Esophagus squamous epithelium (tissue), 5 donors: ENCODE data around the gene MSANTD1. TPM values are rescaled to one million over a fixed set of nuclear protein-coding genes. Genes with fewer than 3 reads are reported as not detected.

ENCODE experiments used
- DNase-seq: peaks from one replicate; lab custom pipeline; 2025; lab: John Stamatoyannopoulos, UW
- H3K27ac ChIP-seq, 4 donors: fragments of 200-600 bp; sonication (generic); one replicate each; pipeline ENCODE4 v1.5.1; 2016 to 2019; ENCODE audit warnings: mild to moderate bottlenecking in 1 of 4
- H3K27me3 ChIP-seq, 4 donors: fragments of 200-600 bp; sonication (generic); 1 replicate in 3 of 4; 2 replicates in 1 of 4; pipeline versions ENCODE4 v1.5.1 to v1.6.0; 2017 to 2021; ENCODE audit warnings: antibody characterized with exemption in 1 of 4
- H3K36me3 ChIP-seq, 3 donors: fragments of 200-600 bp; sonication (generic); one replicate each; pipeline ENCODE4 v1.5.1; 2016 to 2019
- H3K4me1 ChIP-seq, 3 donors: fragments of 200-600 bp; sonication (generic); one replicate each; pipeline ENCODE4 v1.5.1; 2017 to 2019
- H3K4me3 ChIP-seq, 4 donors: fragments of 200-600 bp; sonication (generic); 1 replicate in 3 of 4; 2 replicates in 1 of 4; pipeline ENCODE4 v1.5.1; 2016 to 2019; ENCODE audit warnings: mild to moderate bottlenecking in 2 of 4, moderate library complexity in 1 of 4
- H3K9me3 ChIP-seq, 3 donors: fragments of 200-600 bp; sonication (generic); one replicate each; pipeline ENCODE4 v1.5.1; 2016 to 2019
- POLR2A ChIP-seq, 4 donors: fragments of 450-650 bp; IDR thresholded peaks; one replicate each; pipeline ENCODE4 v1.6.1; 2017; ENCODE audit warnings: antibody characterized with exemption in 4 of 4, mild to moderate bottlenecking in 4 of 4, moderate library complexity in 3 of 4
- WGBS, 2 donors: methylation state at CpG; one replicate each; pipeline ENCODE4 v1.1.5; 2018; 5-methylcytosine and 5-hydroxymethylcytosine counted together
- intact Hi-C: fragments of 100-400 bp; cut with DNase I; formaldehyde crosslinking; loops from one replicate; pipeline ENCODE4 v1.15.0; 2022
- total RNA-seq, 4 donors: library from RNA; depleted of rRNA; stranded (reverse); fragments of >200 nt; gene quantifications; one replicate each; pipeline ENCODE4 v1.1.0, GENCODE V29; 2016
- TF ChIP-seq, protein P1 (sequence below), 6 experiments: fragments of 450-650 bp in 4 of 6; fragments of 200-600 bp in 2 of 6; sonication (generic) in 2 of 6; IDR thresholded peaks; one replicate each; pipeline ENCODE4 v1.5.1; 2016 to 2019; ENCODE audit warnings: antibody characterized with exemption in 6 of 6, mild to moderate bottlenecking in 4 of 6, moderate library complexity in 4 of 6
- donor health status: DM: yes; HTN: yes; CAD: no.

MSANTD1 gene
- total RNA-seq, 4 donors from 2014 or later = 0.15 to 0.95 (median 0.18) TPM; not detected in 1

DNA sequence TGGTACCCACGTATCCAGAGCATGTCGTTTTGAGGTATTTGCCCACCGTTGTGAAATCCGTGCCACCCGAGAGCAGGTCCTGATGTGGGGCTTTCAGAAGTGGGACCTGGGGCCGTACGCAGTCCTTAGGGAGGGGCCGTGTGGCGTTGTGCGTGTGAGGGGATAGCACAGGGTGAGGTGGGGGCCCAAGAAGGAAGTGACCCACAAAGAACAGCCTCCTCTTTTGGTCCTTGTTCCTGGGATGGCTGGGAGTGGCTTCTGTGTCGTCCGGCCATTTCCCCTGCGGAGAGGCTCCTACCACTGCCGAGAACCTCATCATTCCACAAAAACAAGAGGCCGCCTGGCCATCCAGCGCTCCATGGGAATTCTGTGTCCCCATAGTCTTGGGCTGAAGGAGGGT is 17.0 kb upstream of the MSANTD1 start:
- Histone ChIP-seq H3K27ac (no peak overlapping the region), H3K4me1 (no peaks in the 10 kb centered on the region), H3K9me3 (no peaks in the 10 kb centered on the region), H3K27me3 (no peaks in the 10 kb centered on the region), H3K4me3 (no peak overlapping the region), H3K36me3 (peaks cover 39 to 96% (median 50%) of the 10 kb centered on the region in 3 donors)
- WGBS, 2 donors = 88 to 91% methylated on average over 6 to 11 of the region's 16 CpGs
- no peak for DNase-seq
- TF ChIP-seq, protein P1, sequence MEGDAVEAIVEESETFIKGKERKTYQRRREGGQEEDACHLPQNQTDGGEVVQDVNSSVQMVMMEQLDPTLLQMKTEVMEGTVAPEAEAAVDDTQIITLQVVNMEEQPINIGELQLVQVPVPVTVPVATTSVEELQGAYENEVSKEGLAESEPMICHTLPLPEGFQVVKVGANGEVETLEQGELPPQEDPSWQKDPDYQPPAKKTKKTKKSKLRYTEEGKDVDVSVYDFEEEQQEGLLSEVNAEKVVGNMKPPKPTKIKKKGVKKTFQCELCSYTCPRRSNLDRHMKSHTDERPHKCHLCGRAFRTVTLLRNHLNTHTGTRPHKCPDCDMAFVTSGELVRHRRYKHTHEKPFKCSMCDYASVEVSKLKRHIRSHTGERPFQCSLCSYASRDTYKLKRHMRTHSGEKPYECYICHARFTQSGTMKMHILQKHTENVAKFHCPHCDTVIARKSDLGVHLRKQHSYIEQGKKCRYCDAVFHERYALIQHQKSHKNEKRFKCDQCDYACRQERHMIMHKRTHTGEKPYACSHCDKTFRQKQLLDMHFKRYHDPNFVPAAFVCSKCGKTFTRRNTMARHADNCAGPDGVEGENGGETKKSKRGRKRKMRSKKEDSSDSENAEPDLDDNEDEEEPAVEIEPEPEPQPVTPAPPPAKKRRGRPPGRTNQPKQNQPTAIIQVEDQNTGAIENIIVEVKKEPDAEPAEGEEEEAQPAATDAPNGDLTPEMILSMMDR (IDR thresholded peaks at IDR 0.05) = no peak
- TF ChIP-seq POLR2A (IDR thresholded peaks at IDR 0.05) = no peak
- intact Hi-C loops = no loop called here

- Histone ChIP-seq H3K9me3 (no peaks in the 10 kb centered on the region), H3K4me3 (no peak overlapping the region), H3K27me3 (no peaks in the 10 kb centered on the region), H3K36me3 (peaks cover 39 to 100% (median 50%) of the 10 kb centered on the region in 3 donors), H3K4me1 (no peaks in the 10 kb centered on the region), H3K27ac (no peak overlapping the region)
- intact Hi-C loops = no loop called here
- DNase-seq = no peak
- WGBS, 2 donors = 90% methylated on average over 2 of the region's 15 CpGs; no CpG with 5 or more reads in 1 of the 2 donors
- TF ChIP-seq POLR2A (IDR thresholded peaks at IDR 0.05) = no peak
- TF ChIP-seq, protein P1 (IDR thresholded peaks at IDR 0.05) = no peak
These were observed 16.1 kb upstream of the MSANTD1 start for GRCh38 chr4:3232871-3233271.

DNA sequence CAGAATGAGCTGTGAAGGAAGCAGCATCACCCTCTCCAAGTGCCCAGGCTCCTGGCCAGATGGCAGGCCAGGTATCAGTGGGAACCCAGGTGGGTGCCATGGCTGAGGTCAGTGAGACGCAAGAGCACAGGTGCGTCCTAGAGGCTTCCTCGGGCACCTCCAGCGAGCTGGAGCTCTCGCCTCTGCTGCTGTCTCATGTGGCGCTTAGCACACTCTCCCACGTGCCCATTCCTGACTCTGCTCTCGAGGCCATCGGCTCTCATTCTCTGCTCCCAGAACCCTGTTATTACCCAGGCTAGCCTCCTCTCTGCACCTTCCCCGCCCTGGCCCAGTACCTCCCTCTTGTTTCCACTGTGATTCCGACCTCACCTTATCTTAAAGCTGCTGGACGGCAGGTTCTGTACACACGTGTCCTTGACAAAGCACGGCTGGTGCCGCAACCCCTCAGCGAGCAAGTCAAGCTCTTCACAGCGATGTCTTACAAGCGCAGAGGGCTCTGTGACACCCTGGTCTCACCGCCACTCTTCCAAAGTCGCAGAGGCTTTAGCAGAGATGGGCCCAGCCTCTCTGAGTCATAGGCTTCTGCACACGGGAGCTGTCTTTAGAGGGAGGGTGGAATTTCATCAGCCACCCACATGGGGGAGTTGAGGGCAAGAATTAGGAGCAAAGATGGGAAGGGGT is 15.4 kb upstream of the MSANTD1 start:
- 82 to 92% methylated on average over 16 to 19 of the region's 21 CpGs for WGBS, 2 donors
- no peaks in the 10 kb centered on the region for H3K4me1 ChIP-seq
- H3K27me3 ChIP-seq = no peaks in the 10 kb centered on the region
- TF ChIP-seq POLR2A (IDR thresholded peaks at IDR 0.05) = no peak
- TF ChIP-seq, protein P1 (IDR thresholded peaks at IDR 0.05) = no peak
- no peak overlapping the region for H3K27ac ChIP-seq
- no peak overlapping the region for H3K4me3 ChIP-seq
- peaks cover 39 to 100% (median 50%) of the 10 kb centered on the region in 3 donors for H3K36me3 ChIP-seq
- no peak for DNase-seq
- H3K9me3 ChIP-seq = no peaks in the 10 kb centered on the region
- intact Hi-C loops = no loop called here

DNA sequence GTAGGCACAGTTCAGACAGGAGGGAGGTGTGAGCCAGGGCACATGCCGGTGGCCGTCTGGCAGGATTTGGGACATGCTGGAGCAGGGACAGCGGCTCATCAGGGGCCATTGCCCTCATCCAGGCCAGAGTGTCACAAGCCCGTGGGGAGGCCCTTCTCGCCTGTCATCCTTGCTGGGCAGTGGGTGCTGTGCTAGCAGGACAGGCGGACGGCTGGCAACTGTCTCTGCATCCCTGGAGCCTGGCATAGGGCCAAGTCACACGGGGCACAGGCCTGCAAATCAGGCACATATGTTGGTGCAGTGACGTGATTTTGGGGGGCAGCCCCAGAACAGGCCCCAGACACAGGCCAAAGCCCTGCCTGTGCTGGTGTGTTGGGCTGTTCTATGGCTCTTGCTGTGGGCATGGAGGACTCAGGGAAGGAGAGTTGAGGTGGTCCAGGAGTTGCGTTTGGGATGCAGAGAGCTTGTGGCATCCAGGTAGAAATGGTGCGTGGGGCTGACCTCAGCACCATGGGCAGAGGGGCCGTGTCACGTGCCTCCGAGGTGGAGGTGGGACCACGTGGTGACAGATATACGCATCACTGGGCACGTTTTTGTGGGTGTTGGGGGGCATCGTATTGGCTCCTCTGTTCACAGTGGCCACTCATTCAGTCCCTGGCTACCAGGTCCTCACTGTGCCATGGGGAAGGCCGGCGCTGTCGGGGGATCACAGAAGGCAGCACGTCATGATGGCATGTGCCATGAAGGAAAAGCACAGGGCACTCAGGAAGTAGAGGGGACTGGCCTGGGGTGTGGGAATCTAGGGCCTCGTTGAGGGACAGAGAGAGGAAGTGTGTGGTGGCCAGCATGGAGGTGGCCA is 14.6 kb upstream of the MSANTD1 start:
- H3K4me1 ChIP-seq = no peaks in the 10 kb centered on the region
- no peaks in the 10 kb centered on the region for H3K27me3 ChIP-seq
- no peak for TF ChIP-seq POLR2A (IDR thresholded peaks at IDR 0.05)
- TF ChIP-seq, protein P1 (IDR thresholded peaks at IDR 0.05) = no peak
- no peaks in the 10 kb centered on the region for H3K9me3 ChIP-seq
- no peak overlapping the region for H3K4me3 ChIP-seq
- no peak overlapping the region for H3K27ac ChIP-seq
- no peak for DNase-seq
- intact Hi-C loops = no loop called here
- H3K36me3 ChIP-seq = peaks cover 38 to 100% (median 42%) of the 10 kb centered on the region in 3 donors
- 69 to 92% methylated on average over 5 to 16 of the region's 23 CpGs for WGBS, 2 donors

- DNase-seq = no peak
- H3K9me3 ChIP-seq = no peaks in the 10 kb centered on the region
- TF ChIP-seq, protein P1 (IDR thresholded peaks at IDR 0.05) = no peak
- TF ChIP-seq POLR2A (IDR thresholded peaks at IDR 0.05) = no peak
- H3K4me1 ChIP-seq = no peaks in the 10 kb centered on the region
- H3K4me3 ChIP-seq = no peak overlapping the region
- peaks cover 36 to 100% (median 37%) of the 10 kb centered on the region in 3 donors for H3K36me3 ChIP-seq
- intact Hi-C loops = no loop called here
- WGBS, 2 donors = 96 to 100% methylated on average over 3 to 4 of the region's 14 CpGs
- H3K27ac ChIP-seq = no peak overlapping the region
- no peaks in the 10 kb centered on the region for H3K27me3 ChIP-seq
These were observed 14.0 kb upstream of the MSANTD1 start for GRCh38 chr4:3235030-3235345.
